Globus pallidus (tissue), 1 donor: ENCODE results near the gene FGF14.
"Not testable (repeated sequence)": the region's sequence is repeated elsewhere in the genome, so short reads cannot be mapped to it uniquely, and the experiment has no call there.

Experiments used
- DNase-seq: peaks from one replicate; pipeline ENCODE4 v3.0.0-alpha.2; 2015; ENCODE audit warnings: low spot score

The FGF14 gene

GRCh38 chr13:101866889-101867581, 534.8 kb downstream of the FGF14 start:
- no peak for DNase-seq

- DNase-seq = no peak
These were observed 543.0 kb downstream of the FGF14 start for GRCh38 chr13:101858860-101859259.

GRCh38 chr13:101846701-101847100, 555.1 kb downstream of the FGF14 start:
- no peak for DNase-seq

- DNase-seq = no peak
These were observed 555.6 kb downstream of the FGF14 start for GRCh38 chr13:101846249-101846648.

- DNase-seq = no peak
These were observed 556.4 kb downstream of the FGF14 start for GRCh38 chr13:101845245-101846020.

GRCh38 chr13:101841698-101842097, 560.1 kb downstream of the FGF14 start:
- no peak for DNase-seq

GRCh38 chr13:101838323-101838722, 563.5 kb downstream of the FGF14 start:
- no peak for DNase-seq

GRCh38 chr13:101837778-101838177, 564.1 kb downstream of the FGF14 start:
- not testable (repeated sequence) for DNase-seq

- DNase-seq = no peak
These were observed 564.6 kb downstream of the FGF14 start for GRCh38 chr13:101837288-101837687.

- DNase-seq = no peak
These were observed 565.9 kb downstream of the FGF14 start for GRCh38 chr13:101835920-101836319.

GRCh38 chr13:101833671-101834070, 568.2 kb downstream of the FGF14 start:
- DNase-seq = no peak

GRCh38 chr13:101830035-101830434, 571.8 kb downstream of the FGF14 start:
- no peak for DNase-seq

GRCh38 chr13:101829484-101829883, 572.4 kb downstream of the FGF14 start:
- no peak for DNase-seq

- no peak for DNase-seq
These were observed 573.7 kb downstream of the FGF14 start for GRCh38 chr13:101828119-101828518.

GRCh38 chr13:101817898-101818297, 584.0 kb downstream of the FGF14 start:
- DNase-seq = no peak

GRCh38 chr13:101811881-101812280, 590.0 kb downstream of the FGF14 start:
- DNase-seq = no peak

- no peak for DNase-seq
These were observed 590.5 kb downstream of the FGF14 start for GRCh38 chr13:101811284-101811839.

- no peak for DNase-seq
These were observed 602.7 kb downstream of the FGF14 start for GRCh38 chr13:101799196-101799595.

- no peak for DNase-seq
These were observed 603.4 kb downstream of the FGF14 start for GRCh38 chr13:101798437-101798836.

GRCh38 chr13:101795460-101795859, 606.4 kb downstream of the FGF14 start:
- DNase-seq = no peak

GRCh38 chr13:101795025-101795424, 606.8 kb downstream of the FGF14 start:
- no peak for DNase-seq

GRCh38 chr13:101792189-101792588, 609.7 kb downstream of the FGF14 start:
- no peak for DNase-seq

GRCh38 chr13:101785858-101786257, 616.0 kb downstream of the FGF14 start:
- DNase-seq = peak; percentile 19
